Neural crest cell (in vitro differentiated cells): Measurements from ENCODE around the gene FABP6. TPM values are rescaled to one million over a fixed set of nuclear protein-coding genes. Genes with fewer than 3 reads are reported as not detected.

ENCODE experiments used
- DNase-seq: peaks from one replicate; pipeline ENCODE4 v3.0.0; 2021; ENCODE audit warnings: low read depth, mixed read lengths, low spot score
- H3K27ac Mint-ChIP-seq: one replicate; pipeline ENCODE4 v1.8.0; 2021; ENCODE audit warnings: mild to moderate bottlenecking, mixed read lengths; ENCODE audit not compliant: unreplicated experiment
- H3K27me3 Mint-ChIP-seq: 2 replicates; pipeline ENCODE4 v1.8.0; 2021; ENCODE audit warnings: low read depth, mild to moderate bottlenecking, mixed read lengths
- H3K36me3 Mint-ChIP-seq: 2 replicates; pipeline ENCODE4 v1.8.0; 2021; ENCODE audit warnings: low read depth, mild to moderate bottlenecking, mixed read lengths
- H3K4me1 Mint-ChIP-seq: 2 replicates; pipeline ENCODE4 v1.8.0; 2021; ENCODE audit warnings: mixed read lengths
- H3K4me3 Mint-ChIP-seq: one replicate; pipeline ENCODE4 v1.8.0; 2021; ENCODE audit warnings: mild to moderate bottlenecking, mixed read lengths
- H3K9me3 Mint-ChIP-seq: 2 replicates; pipeline ENCODE4 v1.8.0; 2021; ENCODE audit warnings: mixed read lengths
- total RNA-seq: library from RNA; stranded (reverse); gene quantifications from 2 replicates; pipeline ENCODE4 v1.2.1, GENCODE V29; 2021
- TF ChIP-seq, protein P1 (sequence below): fragments of 200-600 bp; sonication (generic); conservative IDR thresholded peaks from 2 replicates; pipeline ENCODE4 v1.5.0; 2021; ENCODE audit warnings: antibody characterized with exemption, mild to moderate bottlenecking

FABP6 gene
- total RNA-seq, 1 donor from 2014 or later: 1.5 TPM

DNA sequence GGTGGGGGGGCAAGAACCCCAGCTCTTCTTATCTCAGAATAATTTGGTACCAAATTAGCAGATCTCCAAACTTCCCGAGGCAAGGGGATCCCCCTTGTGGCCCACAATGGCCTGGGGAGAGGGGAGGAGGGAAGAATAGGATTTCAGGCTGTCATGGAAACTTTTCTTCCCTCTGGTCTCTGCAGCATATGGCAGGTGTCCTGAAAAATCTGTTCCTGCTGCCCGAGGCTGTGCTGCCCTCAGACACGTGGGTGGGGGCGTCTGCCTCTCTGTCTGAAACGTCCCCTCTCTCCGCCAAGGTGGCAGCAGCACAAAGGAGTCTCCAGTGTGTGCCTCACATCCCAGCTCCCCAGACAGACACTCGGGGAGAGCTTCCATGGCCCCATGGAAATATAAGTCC is 49.0 kb downstream of the FABP6 start:
- H3K4me3 Mint-ChIP-seq: no peak overlapping the region
- peak overlapping the region; percentile 84 for H3K27ac Mint-ChIP-seq
- TF ChIP-seq, protein P1, sequence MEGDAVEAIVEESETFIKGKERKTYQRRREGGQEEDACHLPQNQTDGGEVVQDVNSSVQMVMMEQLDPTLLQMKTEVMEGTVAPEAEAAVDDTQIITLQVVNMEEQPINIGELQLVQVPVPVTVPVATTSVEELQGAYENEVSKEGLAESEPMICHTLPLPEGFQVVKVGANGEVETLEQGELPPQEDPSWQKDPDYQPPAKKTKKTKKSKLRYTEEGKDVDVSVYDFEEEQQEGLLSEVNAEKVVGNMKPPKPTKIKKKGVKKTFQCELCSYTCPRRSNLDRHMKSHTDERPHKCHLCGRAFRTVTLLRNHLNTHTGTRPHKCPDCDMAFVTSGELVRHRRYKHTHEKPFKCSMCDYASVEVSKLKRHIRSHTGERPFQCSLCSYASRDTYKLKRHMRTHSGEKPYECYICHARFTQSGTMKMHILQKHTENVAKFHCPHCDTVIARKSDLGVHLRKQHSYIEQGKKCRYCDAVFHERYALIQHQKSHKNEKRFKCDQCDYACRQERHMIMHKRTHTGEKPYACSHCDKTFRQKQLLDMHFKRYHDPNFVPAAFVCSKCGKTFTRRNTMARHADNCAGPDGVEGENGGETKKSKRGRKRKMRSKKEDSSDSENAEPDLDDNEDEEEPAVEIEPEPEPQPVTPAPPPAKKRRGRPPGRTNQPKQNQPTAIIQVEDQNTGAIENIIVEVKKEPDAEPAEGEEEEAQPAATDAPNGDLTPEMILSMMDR: no peak
- H3K4me1 Mint-ChIP-seq: peaks cover 27% of the 10 kb centered on the region
- H3K36me3 Mint-ChIP-seq: peaks cover 7% of the 10 kb centered on the region
- no peaks in the 10 kb centered on the region for H3K9me3 Mint-ChIP-seq
- no peak for DNase-seq
- no peaks in the 10 kb centered on the region for H3K27me3 Mint-ChIP-seq

DNA sequence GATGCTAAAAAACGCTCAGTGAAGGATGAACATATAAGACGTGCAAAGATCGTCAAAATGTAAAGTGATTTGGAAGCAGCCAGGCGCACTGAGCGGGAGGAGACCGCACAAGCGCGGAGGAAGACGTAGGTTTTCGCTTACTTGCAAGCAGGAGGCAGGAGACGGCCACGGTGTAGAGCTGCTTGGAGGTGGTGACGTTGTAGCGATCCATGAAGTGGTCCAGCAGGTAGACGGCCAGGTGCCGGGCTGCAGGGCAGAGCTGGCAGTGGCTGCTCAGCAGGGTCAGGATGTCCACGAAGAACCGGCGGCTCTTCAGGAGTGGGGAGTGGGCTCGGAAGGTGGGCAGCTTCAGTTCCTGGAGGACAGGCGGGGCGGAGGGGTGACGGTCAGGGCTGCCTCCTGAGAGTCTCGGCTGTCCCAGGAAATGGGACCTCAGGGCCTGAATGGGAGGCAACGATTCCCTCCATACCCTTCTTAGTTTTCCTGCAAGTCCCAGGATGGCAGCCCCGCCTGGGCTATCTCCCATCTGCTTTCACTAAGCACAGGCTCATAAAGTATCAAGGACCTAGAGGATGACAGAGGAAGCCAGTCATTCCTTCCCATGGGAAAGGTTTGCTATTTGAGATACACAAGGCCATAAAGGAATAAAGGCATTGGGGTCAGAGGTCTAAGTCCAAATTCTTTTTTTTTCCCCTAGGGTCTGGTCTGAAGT is 51.2 kb downstream of the FABP6 start:
- no peak for DNase-seq
- peaks cover 29% of the 10 kb centered on the region for H3K4me1 Mint-ChIP-seq
- H3K27me3 Mint-ChIP-seq: no peaks in the 10 kb centered on the region
- H3K9me3 Mint-ChIP-seq: no peaks in the 10 kb centered on the region
- TF ChIP-seq, protein P1: no peak
- H3K36me3 Mint-ChIP-seq: peaks cover 9% of the 10 kb centered on the region
- H3K4me3 Mint-ChIP-seq: no peak overlapping the region
- H3K27ac Mint-ChIP-seq: no peak overlapping the region

DNA sequence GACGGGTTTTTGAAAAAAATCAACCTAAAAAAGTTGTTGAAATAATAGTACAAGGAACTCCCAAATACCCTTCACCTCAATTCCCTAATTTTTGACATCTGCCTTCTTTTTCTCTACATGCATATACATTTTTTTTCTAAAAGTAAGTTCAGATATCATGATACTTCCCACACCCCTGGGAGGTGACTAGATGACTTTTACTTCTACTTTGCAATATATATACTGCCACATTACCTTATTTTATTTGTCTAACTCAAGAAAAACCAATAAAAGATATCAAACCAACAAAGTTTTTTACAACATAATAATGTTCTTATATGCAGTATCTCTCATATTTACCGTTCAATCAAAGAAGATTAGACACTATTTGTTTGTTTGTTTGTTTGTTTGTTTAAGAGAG is 52.0 kb downstream of the FABP6 start:
- Mint-ChIP-seq H3K4me3 (no peak overlapping the region), H3K27ac (no peak overlapping the region), H3K27me3 (no peaks in the 10 kb centered on the region), H3K36me3 (peaks cover 9% of the 10 kb centered on the region), H3K4me1 (peaks cover 36% of the 10 kb centered on the region), H3K9me3 (no peaks in the 10 kb centered on the region)
- TF ChIP-seq, protein P1: no peak
- no peak for DNase-seq

DNA sequence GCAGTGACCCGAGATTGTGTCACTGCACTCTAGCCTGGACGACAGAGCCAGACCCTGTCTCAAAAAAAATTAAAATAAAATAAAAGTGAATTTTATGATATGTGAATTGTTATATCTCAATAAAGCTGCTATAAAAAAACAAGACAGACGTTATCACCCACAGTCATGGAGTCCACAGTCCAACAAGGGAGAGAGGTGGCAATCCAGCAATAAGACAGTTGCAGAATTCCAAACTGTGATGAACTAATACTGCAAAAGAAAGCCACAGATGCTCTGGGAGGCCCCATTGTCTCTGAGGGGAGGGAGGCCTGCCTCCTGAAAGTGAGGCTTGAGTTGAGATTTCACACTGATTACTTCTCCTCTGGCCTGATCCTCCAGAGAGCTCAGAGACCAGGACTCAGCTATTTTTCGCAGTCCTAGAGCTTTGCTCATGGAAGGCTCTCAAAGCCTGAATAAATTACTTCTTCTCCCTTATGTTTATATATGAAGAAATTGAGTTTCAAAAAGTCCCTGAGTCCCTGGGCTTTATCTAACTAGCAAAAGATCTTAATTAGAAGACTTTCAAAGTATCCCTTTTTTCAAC is 55.1 kb downstream of the FABP6 start:
- H3K9me3 Mint-ChIP-seq: no peaks in the 10 kb centered on the region

DNA sequence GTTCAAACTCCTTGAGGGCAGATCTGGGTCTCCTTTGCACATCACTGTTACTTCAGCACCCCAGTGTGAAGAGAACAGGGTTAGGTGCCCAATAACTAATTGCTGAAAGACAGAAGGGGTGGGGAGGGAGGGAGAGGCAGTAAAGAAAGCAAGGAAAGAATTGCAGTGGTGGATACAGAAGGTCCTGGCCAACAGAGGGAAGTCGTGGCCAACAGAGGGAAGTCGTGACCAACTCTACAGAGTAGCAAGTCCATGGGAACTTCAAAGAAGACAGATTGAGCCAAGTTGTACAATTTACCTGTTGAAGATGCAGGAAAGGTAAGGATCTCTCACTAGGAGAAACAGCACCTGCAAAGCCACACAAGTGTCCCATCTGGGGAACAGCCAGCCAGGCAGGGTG is 56.0 kb downstream of the FABP6 start:
- Mint-ChIP-seq H3K4me3 (no peak overlapping the region), H3K36me3 (peaks cover 4% of the 10 kb centered on the region), H3K4me1 (peaks cover 56% of the 10 kb centered on the region), H3K27ac (peak overlapping the region; percentile 87), H3K27me3 (no peaks in the 10 kb centered on the region), H3K9me3 (no peaks in the 10 kb centered on the region)
- DNase-seq: no peak
- TF ChIP-seq, protein P1: no peak

More for the DNA sequence above, 55.1 kb downstream of the FABP6 start:
- no peak overlapping the region for H3K4me3 Mint-ChIP-seq
- no peak overlapping the region for H3K27ac Mint-ChIP-seq
- peaks cover 4% of the 10 kb centered on the region for H3K36me3 Mint-ChIP-seq
- H3K27me3 Mint-ChIP-seq: no peaks in the 10 kb centered on the region
- peaks cover 58% of the 10 kb centered on the region for H3K4me1 Mint-ChIP-seq
- DNase-seq: no peak
- TF ChIP-seq, protein P1: no peak
